Liver (tissue), 9 donors: ENCODE results near the gene UBE2R2. TPM values are rescaled to one million over a fixed set of nuclear protein-coding genes. Genes with fewer than 3 reads are reported as not detected.

Source experiments
- DNase-seq: peaks from one replicate; pipeline ENCODE4 v3.0.0-alpha.2; 2017; ENCODE audit warnings: low spot score
- H3K27ac ChIP-seq, 2 donors: one replicate each; pipeline ENCODE4 v1.7.0; 2013; ENCODE audit warnings: inconsistent platforms in 2 of 2, low read length in 2 of 2, control low read depth in 1 of 2, low read depth in 1 of 2, mild to moderate bottlenecking in 1 of 2
- H3K27me3 ChIP-seq, 4 donors: one replicate each; pipeline versions ENCODE4 v1.6.1 to v1.7.0; 2013; ENCODE audit warnings: low read length in 3 of 4, inconsistent platforms in 1 of 4, mild to moderate bottlenecking in 1 of 4, moderate library complexity in 1 of 4; ENCODE audit not compliant: control insufficient read depth in 4 of 4, insufficient read depth in 4 of 4
- H3K36me3 ChIP-seq, 4 donors: one replicate each; pipeline versions ENCODE4 v1.6.1 to v1.7.0; 2013; ENCODE audit warnings: low read length in 3 of 4, mild to moderate bottlenecking in 3 of 4, low read depth in 1 of 4, moderate library complexity in 1 of 4; ENCODE audit not compliant: control insufficient read depth in 4 of 4, insufficient read depth in 3 of 4
- H3K4me1 ChIP-seq, 4 donors: one replicate each; pipeline versions ENCODE4 v1.6.1 to v1.7.0; 2013; ENCODE audit warnings: low read length in 3 of 4, mild to moderate bottlenecking in 3 of 4, moderate library complexity in 1 of 4; ENCODE audit not compliant: control insufficient read depth in 4 of 4, insufficient read depth in 4 of 4
- H3K4me3 ChIP-seq, 3 donors: one replicate each; pipeline versions ENCODE4 v1.6.1 to v1.7.0; 2013; ENCODE audit warnings: low read length in 3 of 3, control low read depth in 1 of 3, low read depth in 1 of 3, mild to moderate bottlenecking in 1 of 3
- H3K9ac ChIP-seq, 2 donors: one replicate each; pipeline ENCODE4 v1.7.0; 2013; ENCODE audit warnings: low read length in 2 of 2, mild to moderate bottlenecking in 2 of 2, moderate library complexity in 2 of 2, control low read depth in 1 of 2, low read depth in 1 of 2
- H3K9me3 ChIP-seq, 4 donors: one replicate each; pipeline versions ENCODE4 v1.6.1 to v1.7.0; 2013; ENCODE audit warnings: low read length in 3 of 4; ENCODE audit not compliant: control insufficient read depth in 4 of 4
- EGR1 ChIP-seq, 2 donors: IDR thresholded peaks; 2 replicates each; pipeline ENCODE4 v1.6.1; 2016 to 2018; ENCODE audit warnings: antibody characterized with exemption in 2 of 2, low read depth in 2 of 2
- FOXA2 ChIP-seq: IDR thresholded peaks from 2 replicates; pipeline ENCODE4 v1.6.1; 2016; ENCODE audit warnings: antibody characterized with exemption
- GABPA ChIP-seq, 2 donors: IDR thresholded peaks in 1 of 2; conservative IDR thresholded peaks in 1 of 2; 2 replicates each; pipeline ENCODE4 v1.6.1; 2016; ENCODE audit warnings: antibody characterized with exemption in 2 of 2, mild to moderate bottlenecking in 1 of 2, moderate library complexity in 1 of 2
- HNF4G ChIP-seq: IDR thresholded peaks from 2 replicates; pipeline ENCODE4 v1.6.1; 2016; ENCODE audit warnings: antibody characterized with exemption
- NR2F2 ChIP-seq: IDR thresholded peaks from 2 replicates; pipeline ENCODE4 v1.6.1; 2016; ENCODE audit warnings: antibody characterized with exemption
- RAD21 ChIP-seq, 2 donors: IDR thresholded peaks; 2 replicates each; pipeline ENCODE4 v1.6.1; 2016; ENCODE audit warnings: antibody characterized with exemption in 2 of 2, mild to moderate bottlenecking in 2 of 2
- RXRA ChIP-seq, 2 donors: IDR thresholded peaks; 2 replicates each; pipeline ENCODE4 v1.6.1; 2017 to 2018; ENCODE audit warnings: antibody characterized with exemption in 2 of 2, mild to moderate bottlenecking in 1 of 2
- TAF1 ChIP-seq: conservative IDR thresholded peaks from 2 replicates; pipeline ENCODE4 v1.6.1; 2016; ENCODE audit warnings: antibody characterized with exemption, mild to moderate bottlenecking
- WGBS: extraction: QIAGEN DNeasy Blood & Tissue Kit; methylation state at CpG from one replicate; pipeline ENCODE4 v1.1.7; 2013; 5-methylcytosine and 5-hydroxymethylcytosine counted together
- polyA plus RNA-seq, 2 donors: library from polyadenylated mRNA; stranded (reverse) in 1 of 2; unstranded in 1 of 2; fragments of 200-250 nt in 1 of 2; fragments of >200 nt in 1 of 2; fragmentation: Nextera tagmentation in 1 of 2; extraction: Ambion mirVana in 1 of 2; gene quantifications; one replicate each; pipeline versions ENCODE4 v1.2.1 to v1.2.3, GENCODE V29; 2013 to 2015
- total RNA-seq, 2 donors: library from RNA; depleted of rRNA; stranded (reverse); fragments of >200 nt; gene quantifications; one replicate each; pipeline ENCODE4 v1.2.3, GENCODE V29; 2014
- TF ChIP-seq, protein P1 (sequence below): IDR thresholded peaks from 2 replicates; pipeline ENCODE4 v1.6.1; 2016; ENCODE audit warnings: antibody characterized with exemption
- TF ChIP-seq, protein P2 (sequence below): IDR thresholded peaks from 2 replicates; pipeline ENCODE4 v1.6.1; 2016; ENCODE audit warnings: antibody characterized with exemption
- TF ChIP-seq, protein P3 (sequence below): IDR thresholded peaks from 2 replicates; pipeline ENCODE4 v1.6.1; 2016; ENCODE audit warnings: antibody characterized with exemption, mild to moderate bottlenecking
- TF ChIP-seq, protein P4 (sequence below): IDR thresholded peaks from 2 replicates; pipeline ENCODE4 v1.6.1; 2016; ENCODE audit warnings: antibody characterized with exemption
- TF ChIP-seq, protein P5 (sequence below): fragments of 150-350 bp; IDR thresholded peaks from 2 replicates; pipeline ENCODE4 v1.5.1; 2017; ENCODE audit warnings: improper control_type of control experiment, low read depth, low read length; ENCODE audit not compliant: missing input control
- donor health status: healthy.
- donor health status: healthy.
- donor health status: healthy.
- donor health status: healthy.
- donor health status: healthy.

Gene UBE2R2
- total and polyA plus RNA-seq, 4 donors = 10.8 to 15.0 (median 14.2) TPM

DNA sequence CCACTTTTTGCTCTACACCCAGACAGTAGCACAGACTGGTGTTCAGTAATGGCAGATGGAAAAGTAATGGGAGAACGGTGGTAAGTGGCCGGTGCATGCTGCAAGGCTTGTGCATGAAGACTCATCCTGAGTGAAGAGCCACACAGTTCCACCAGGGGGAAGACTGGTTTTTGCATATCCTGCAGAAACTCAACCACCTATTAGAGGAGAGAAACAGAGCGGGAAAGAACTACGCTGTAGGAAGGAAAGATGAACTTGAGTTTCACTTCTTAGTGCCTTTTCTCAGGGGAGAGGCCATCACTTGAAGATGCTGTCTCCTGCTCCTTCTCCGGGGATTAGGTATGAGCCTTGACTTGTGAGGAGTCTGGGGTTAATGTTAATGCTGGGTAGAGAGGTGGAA, 31.0 kb upstream of the UBE2R2 start:
- Histone ChIP-seq H3K9me3 (no peaks in the 10 kb centered on the region), H3K4me3 (no peak overlapping the region), H3K36me3 (no peaks in the 10 kb centered on the region), H3K4me1 (no peaks in the 10 kb centered on the region), H3K27me3 (no peaks in the 10 kb centered on the region), H3K9ac (no peak overlapping the region), H3K27ac (no peak overlapping the region)
- DNase-seq = no peak
- TF ChIP-seq RAD21 (IDR thresholded peaks at IDR 0.05) = peak; percentile 11 to 45
- TF ChIP-seq RXRA (IDR thresholded peaks at IDR 0.05) = no peak
- TF ChIP-seq, protein P1, sequence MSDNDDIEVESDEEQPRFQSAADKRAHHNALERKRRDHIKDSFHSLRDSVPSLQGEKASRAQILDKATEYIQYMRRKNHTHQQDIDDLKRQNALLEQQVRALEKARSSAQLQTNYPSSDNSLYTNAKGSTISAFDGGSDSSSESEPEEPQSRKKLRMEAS = no peak
- TF ChIP-seq, protein P2, sequence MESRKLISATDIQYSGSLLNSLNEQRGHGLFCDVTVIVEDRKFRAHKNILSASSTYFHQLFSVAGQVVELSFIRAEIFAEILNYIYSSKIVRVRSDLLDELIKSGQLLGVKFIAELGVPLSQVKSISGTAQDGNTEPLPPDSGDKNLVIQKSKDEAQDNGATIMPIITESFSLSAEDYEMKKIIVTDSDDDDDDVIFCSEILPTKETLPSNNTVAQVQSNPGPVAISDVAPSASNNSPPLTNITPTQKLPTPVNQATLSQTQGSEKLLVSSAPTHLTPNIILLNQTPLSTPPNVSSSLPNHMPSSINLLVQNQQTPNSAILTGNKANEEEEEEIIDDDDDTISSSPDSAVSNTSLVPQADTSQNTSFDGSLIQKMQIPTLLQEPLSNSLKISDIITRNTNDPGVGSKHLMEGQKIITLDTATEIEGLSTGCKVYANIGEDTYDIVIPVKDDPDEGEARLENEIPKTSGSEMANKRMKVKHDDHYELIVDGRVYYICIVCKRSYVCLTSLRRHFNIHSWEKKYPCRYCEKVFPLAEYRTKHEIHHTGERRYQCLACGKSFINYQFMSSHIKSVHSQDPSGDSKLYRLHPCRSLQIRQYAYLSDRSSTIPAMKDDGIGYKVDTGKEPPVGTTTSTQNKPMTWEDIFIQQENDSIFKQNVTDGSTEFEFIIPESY = no peak
- TF ChIP-seq NR2F2 = no peak
- TF ChIP-seq, protein P3, sequence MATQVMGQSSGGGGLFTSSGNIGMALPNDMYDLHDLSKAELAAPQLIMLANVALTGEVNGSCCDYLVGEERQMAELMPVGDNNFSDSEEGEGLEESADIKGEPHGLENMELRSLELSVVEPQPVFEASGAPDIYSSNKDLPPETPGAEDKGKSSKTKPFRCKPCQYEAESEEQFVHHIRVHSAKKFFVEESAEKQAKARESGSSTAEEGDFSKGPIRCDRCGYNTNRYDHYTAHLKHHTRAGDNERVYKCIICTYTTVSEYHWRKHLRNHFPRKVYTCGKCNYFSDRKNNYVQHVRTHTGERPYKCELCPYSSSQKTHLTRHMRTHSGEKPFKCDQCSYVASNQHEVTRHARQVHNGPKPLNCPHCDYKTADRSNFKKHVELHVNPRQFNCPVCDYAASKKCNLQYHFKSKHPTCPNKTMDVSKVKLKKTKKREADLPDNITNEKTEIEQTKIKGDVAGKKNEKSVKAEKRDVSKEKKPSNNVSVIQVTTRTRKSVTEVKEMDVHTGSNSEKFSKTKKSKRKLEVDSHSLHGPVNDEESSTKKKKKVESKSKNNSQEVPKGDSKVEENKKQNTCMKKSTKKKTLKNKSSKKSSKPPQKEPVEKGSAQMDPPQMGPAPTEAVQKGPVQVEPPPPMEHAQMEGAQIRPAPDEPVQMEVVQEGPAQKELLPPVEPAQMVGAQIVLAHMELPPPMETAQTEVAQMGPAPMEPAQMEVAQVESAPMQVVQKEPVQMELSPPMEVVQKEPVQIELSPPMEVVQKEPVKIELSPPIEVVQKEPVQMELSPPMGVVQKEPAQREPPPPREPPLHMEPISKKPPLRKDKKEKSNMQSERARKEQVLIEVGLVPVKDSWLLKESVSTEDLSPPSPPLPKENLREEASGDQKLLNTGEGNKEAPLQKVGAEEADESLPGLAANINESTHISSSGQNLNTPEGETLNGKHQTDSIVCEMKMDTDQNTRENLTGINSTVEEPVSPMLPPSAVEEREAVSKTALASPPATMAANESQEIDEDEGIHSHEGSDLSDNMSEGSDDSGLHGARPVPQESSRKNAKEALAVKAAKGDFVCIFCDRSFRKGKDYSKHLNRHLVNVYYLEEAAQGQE = no peak
- TF ChIP-seq TAF1 = no peak
- no peak for TF ChIP-seq HNF4G
- TF ChIP-seq, protein P4, sequence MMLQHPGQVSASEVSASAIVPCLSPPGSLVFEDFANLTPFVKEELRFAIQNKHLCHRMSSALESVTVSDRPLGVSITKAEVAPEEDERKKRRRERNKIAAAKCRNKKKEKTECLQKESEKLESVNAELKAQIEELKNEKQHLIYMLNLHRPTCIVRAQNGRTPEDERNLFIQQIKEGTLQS = no peak
- WGBS = 89% methylated on average over 5 of the region's 5 CpGs

DNA sequence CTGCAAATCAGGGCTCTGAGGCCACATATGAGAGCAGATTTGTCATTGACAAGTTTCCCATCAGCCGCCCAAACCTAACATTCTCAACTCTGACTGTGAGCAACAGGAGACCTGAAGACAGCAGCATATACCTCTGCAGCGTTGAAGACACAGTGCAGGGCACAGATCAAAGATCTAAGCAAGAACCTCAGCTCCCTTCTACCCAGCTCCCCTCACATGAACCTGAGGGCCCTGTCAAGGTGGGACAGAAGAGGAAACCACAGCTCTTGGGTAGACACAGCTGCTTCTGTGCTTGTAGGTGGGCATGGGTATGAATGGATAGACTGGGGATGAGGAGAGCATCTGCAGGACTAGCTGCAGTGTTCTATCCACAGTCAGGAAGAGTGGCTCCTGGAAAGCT, 30.3 kb upstream of the UBE2R2 start:
- Histone ChIP-seq H3K36me3 (no peaks in the 10 kb centered on the region), H3K9me3 (no peaks in the 10 kb centered on the region), H3K4me1 (no peaks in the 10 kb centered on the region), H3K27ac (no peak overlapping the region), H3K27me3 (no peaks in the 10 kb centered on the region), H3K9ac (no peak overlapping the region), H3K4me3 (no peak overlapping the region)
- WGBS = 93% methylated on average over 2 of the region's 2 CpGs
- no peak for TF ChIP-seq GABPA (IDR thresholded peaks at IDR 0.05 in 1 of 2, conservative IDR thresholded peaks at IDR 0.05 in 1 of 2)
- TF ChIP-seq, protein P3 = no peak
- TF ChIP-seq FOXA2 = no peak
- TF ChIP-seq, protein P5, sequence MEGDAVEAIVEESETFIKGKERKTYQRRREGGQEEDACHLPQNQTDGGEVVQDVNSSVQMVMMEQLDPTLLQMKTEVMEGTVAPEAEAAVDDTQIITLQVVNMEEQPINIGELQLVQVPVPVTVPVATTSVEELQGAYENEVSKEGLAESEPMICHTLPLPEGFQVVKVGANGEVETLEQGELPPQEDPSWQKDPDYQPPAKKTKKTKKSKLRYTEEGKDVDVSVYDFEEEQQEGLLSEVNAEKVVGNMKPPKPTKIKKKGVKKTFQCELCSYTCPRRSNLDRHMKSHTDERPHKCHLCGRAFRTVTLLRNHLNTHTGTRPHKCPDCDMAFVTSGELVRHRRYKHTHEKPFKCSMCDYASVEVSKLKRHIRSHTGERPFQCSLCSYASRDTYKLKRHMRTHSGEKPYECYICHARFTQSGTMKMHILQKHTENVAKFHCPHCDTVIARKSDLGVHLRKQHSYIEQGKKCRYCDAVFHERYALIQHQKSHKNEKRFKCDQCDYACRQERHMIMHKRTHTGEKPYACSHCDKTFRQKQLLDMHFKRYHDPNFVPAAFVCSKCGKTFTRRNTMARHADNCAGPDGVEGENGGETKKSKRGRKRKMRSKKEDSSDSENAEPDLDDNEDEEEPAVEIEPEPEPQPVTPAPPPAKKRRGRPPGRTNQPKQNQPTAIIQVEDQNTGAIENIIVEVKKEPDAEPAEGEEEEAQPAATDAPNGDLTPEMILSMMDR = no peak
- no peak for TF ChIP-seq EGR1 (IDR thresholded peaks at IDR 0.05; ENCODE audit: low read depth in 2 of 2)
- DNase-seq = no peak
